HG03135 (cell line): Measurements from ENCODE around the gene COL4A6.

ENCODE experiments used
- ATAC-seq: cut with Tn5 transposase; IDR thresholded peaks from one replicate; pipeline ENCODE4 v1.9.1; 2021; ENCODE audit warnings: mild to moderate bottlenecking, moderate library complexity; ENCODE audit not compliant: unreplicated experiment

Gene COL4A6

DNA sequence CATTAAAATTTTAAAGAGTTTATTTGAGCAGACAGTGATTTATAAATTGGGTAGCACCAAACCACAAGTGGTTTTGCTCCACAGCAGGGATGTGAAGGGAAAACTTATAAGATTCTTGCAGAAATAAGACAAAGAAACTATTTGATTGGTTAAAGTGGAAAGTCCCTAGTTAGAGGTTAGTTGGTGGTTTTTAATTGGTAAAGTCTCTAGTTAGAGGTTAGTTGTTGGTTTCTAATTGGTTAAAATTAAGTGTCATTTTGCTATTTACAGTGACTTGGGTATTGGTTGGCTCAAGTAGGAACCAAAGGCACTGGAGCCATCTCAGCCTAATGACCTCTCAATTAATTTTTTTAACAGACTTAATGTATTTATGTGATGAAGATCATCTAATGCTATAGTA lies 323.7 kb downstream of the COL4A6 start:
- no peak for ATAC-seq
